Vagina (tissue), 2 donors: ENCODE data around the gene DLG4.

ENCODE experiments used
- POLR2A ChIP-seq, 2 donors: fragments of 450-650 bp; IDR thresholded peaks; one replicate each; pipeline ENCODE4 v1.6.1; 2017; ENCODE audit warnings: antibody characterized with exemption in 2 of 2, mild to moderate bottlenecking in 2 of 2, moderate library complexity in 2 of 2
- TF ChIP-seq, protein P1 (sequence below), 3 experiments: fragments of 450-650 bp in 2 of 3; fragments of 200-600 bp in 1 of 3; sonication (generic) in 1 of 3; IDR thresholded peaks; one replicate each; pipeline ENCODE4 v1.5.1; 2017 to 2019; ENCODE audit warnings: antibody characterized with exemption in 3 of 3, mild to moderate bottlenecking in 2 of 3, moderate library complexity in 2 of 3

GRCh38 chr17:7177191-7177953 lies 42.3 kb downstream of the DLG4 start:
- TF ChIP-seq, protein P1, sequence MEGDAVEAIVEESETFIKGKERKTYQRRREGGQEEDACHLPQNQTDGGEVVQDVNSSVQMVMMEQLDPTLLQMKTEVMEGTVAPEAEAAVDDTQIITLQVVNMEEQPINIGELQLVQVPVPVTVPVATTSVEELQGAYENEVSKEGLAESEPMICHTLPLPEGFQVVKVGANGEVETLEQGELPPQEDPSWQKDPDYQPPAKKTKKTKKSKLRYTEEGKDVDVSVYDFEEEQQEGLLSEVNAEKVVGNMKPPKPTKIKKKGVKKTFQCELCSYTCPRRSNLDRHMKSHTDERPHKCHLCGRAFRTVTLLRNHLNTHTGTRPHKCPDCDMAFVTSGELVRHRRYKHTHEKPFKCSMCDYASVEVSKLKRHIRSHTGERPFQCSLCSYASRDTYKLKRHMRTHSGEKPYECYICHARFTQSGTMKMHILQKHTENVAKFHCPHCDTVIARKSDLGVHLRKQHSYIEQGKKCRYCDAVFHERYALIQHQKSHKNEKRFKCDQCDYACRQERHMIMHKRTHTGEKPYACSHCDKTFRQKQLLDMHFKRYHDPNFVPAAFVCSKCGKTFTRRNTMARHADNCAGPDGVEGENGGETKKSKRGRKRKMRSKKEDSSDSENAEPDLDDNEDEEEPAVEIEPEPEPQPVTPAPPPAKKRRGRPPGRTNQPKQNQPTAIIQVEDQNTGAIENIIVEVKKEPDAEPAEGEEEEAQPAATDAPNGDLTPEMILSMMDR (IDR thresholded peaks at IDR 0.05): peak; percentile 58 to 69 (median 58)
- no peak for TF ChIP-seq POLR2A (IDR thresholded peaks at IDR 0.05)
